SU-DHL-6 (cell line): Measurements from ENCODE around the gene PDZD2.

Experiments used
- H2AFZ ChIP-seq: fragments of 200-600 bp; sonication (generic); 2 replicates; pipeline ENCODE4 v1.6.1; 2014; ENCODE audit warnings: low read depth, mild to moderate bottlenecking, moderate library complexity, mixed read lengths, antibody characterized with exemption, low read length; ENCODE audit not compliant: severe bottlenecking
- H3F3A ChIP-seq: fragments of 200-600 bp; shearing (Covaris generic); 2 replicates; pipeline ENCODE4 v1.6.0; 2016; ENCODE audit warnings: antibody characterized with exemption, mild to moderate bottlenecking; ENCODE audit not compliant: insufficient read depth
- H3K27ac ChIP-seq: fragments of 200-600 bp; sonication (generic); 2 replicates; pipeline ENCODE4 v1.5.1; 2016; ENCODE audit warnings: low read depth, mild to moderate bottlenecking, low read length, moderate library complexity, mixed read lengths
- H3K27me3 ChIP-seq: fragments of 200-600 bp; sonication (generic), shearing (Covaris generic); 2 replicates; pipeline ENCODE4 v1.6.0; 2014; ENCODE audit warnings: mild to moderate bottlenecking, low read length
- H3K36me3 ChIP-seq: fragments of 200-600 bp; sonication (generic); 2 replicates; pipeline ENCODE4 v1.6.1; 2014; ENCODE audit warnings: mild to moderate bottlenecking, low read length, mixed read lengths
- H3K4me2 ChIP-seq: fragments of 300-600, 200-600 bp; shearing (Covaris generic), sonication (generic); 2 replicates; pipeline ENCODE4 v1.6.0; 2014; ENCODE audit warnings: low read length, low read depth, mild to moderate bottlenecking; ENCODE audit not compliant: poor library complexity, severe bottlenecking
- H3K4me3 ChIP-seq: fragments of 200-600 bp; sonication (generic); 2 replicates; pipeline ENCODE4 v1.5.1; 2014; ENCODE audit warnings: antibody characterized with exemption, low read length, mild to moderate bottlenecking, mixed read lengths; ENCODE audit not compliant: insufficient read depth, poor library complexity, severe bottlenecking
- H3K79me2 ChIP-seq: fragments of 200-600 bp; sonication (generic); 2 replicates; pipeline ENCODE4 v1.6.1; 2014; ENCODE audit warnings: mild to moderate bottlenecking, low read length, moderate library complexity; ENCODE audit not compliant: insufficient read depth
- H3K9ac ChIP-seq: fragments of 200-600 bp; sonication (generic); 2 replicates; pipeline ENCODE4 v1.7.0; 2014; ENCODE audit warnings: mild to moderate bottlenecking, low read length
- H3K9me2 ChIP-seq: fragments of 200-600 bp; sonication (generic); replicated peaks from 2 replicates; pipeline ENCODE4 v1.6.1; 2014; ENCODE audit warnings: low read length; ENCODE audit not compliant: insufficient read depth
- H3K9me3 ChIP-seq: fragments of 200-600 bp; sonication (generic); 2 replicates; pipeline ENCODE4 v1.6.1; 2014; ENCODE audit warnings: low read length, mixed read lengths; ENCODE audit not compliant: insufficient read depth
- H4K20me1 ChIP-seq: fragments of 200-600 bp; sonication (generic); 2 replicates; pipeline ENCODE4 v1.6.1; 2014; ENCODE audit warnings: low read depth, mild to moderate bottlenecking, antibody characterized with exemption, low read length, moderate library complexity, mixed read lengths
- CTCF ChIP-seq: fragments of 200-600 bp; sonication (generic); IDR thresholded peaks from one replicate; pipeline ENCODE4 v1.5.1; 2017; ENCODE audit warnings: antibody characterized with exemption, mild to moderate bottlenecking, low read length, moderate library complexity; ENCODE audit not compliant: insufficient read depth, poor library complexity, severe bottlenecking
- EZH2phosphoT487 ChIP-seq: fragments of 200-600 bp; sonication (generic), shearing (Covaris generic); conservative IDR thresholded peaks from 2 replicates; pipeline ENCODE4 v1.6.1; 2018; ENCODE audit warnings: mild to moderate bottlenecking, antibody characterized with exemption, low read length, moderate library complexity, mixed read lengths

The PDZD2 gene

DNA sequence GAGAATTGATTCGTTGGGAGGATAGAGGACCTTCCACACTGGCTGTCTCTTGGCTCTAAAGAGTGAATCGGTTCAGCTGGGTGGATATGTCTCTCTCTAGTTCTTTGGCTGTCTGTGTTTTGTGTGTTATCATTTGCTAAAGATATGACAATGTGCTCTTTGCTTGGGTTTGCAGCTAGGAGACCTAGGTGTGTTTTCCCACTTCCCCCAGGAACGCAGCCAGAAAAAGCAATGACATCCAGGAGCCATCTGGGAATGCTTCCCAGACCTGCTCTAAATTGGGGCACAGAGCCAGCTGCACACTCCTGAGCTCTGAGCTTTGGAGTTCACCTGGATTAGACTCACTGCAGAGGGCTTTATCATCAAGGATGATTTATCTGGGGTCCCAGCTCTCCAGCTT lies 12.8 kb upstream of the PDZD2 start:
- no peaks in the 10 kb centered on the region for H4K20me1 ChIP-seq
- no peak overlapping the region for H3K27ac ChIP-seq
- H3K4me3 ChIP-seq = no peak overlapping the region
- no peaks in the 10 kb centered on the region for H3K9me2 ChIP-seq
- H3K36me3 ChIP-seq = no peaks in the 10 kb centered on the region
- no peak for TF ChIP-seq CTCF
- no peak for TF ChIP-seq EZH2phosphoT487
- no peak overlapping the region for H2AFZ ChIP-seq
- no peaks in the 10 kb centered on the region for H3F3A ChIP-seq
- H3K9ac ChIP-seq = no peak overlapping the region
- H3K4me2 ChIP-seq = no peak overlapping the region
- no peaks in the 10 kb centered on the region for H3K27me3 ChIP-seq
- H3K79me2 ChIP-seq = no peaks in the 10 kb centered on the region
- H3K9me3 ChIP-seq = no peaks in the 10 kb centered on the region

DNA sequence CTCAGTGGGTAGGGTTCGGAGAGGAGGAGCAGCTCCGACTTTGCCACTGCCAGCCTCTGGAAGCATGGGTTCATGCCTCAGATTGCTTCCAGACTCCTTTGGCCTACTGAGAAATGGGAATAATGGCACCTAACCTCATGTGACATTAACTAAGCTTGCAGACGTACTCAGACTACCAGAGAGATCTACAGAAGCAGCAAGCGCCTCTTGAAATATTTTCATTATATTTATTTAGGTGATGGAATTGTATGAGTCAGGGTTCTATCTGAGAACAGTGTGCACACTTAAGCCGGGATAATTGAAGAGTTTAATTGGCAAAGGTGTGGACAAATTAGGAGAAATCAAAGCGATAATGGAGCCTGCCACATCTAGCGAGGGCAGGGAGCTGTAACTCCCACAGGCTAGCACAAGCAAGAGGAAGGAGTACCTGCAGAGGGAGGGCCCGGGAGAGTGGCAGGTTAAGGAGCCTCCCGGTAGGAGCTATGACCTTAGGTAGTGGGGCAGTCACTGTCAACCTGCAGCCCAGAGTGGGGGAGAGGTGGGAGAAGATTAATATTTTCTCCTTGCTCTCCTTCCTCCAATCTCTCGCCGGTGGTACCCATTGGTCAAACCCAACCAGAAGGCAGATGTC lies 12.2 kb upstream of the PDZD2 start:
- no peaks in the 10 kb centered on the region for H3K9me3 ChIP-seq
- H3K4me3 ChIP-seq = no peak overlapping the region
- H3K9ac ChIP-seq = no peak overlapping the region
- H3K79me2 ChIP-seq = no peaks in the 10 kb centered on the region
- no peak for TF ChIP-seq EZH2phosphoT487
- TF ChIP-seq CTCF = no peak
- H3F3A ChIP-seq = no peaks in the 10 kb centered on the region
- no peak overlapping the region for H3K4me2 ChIP-seq
- H3K9me2 ChIP-seq = no peaks in the 10 kb centered on the region
- H3K36me3 ChIP-seq = no peaks in the 10 kb centered on the region
- no peaks in the 10 kb centered on the region for H3K27me3 ChIP-seq
- H2AFZ ChIP-seq = no peak overlapping the region
- no peaks in the 10 kb centered on the region for H4K20me1 ChIP-seq
- no peak overlapping the region for H3K27ac ChIP-seq

GRCh38 chr5:31630931-31631330 lies 8.0 kb upstream of the PDZD2 start:
- H3K4me2 ChIP-seq = no peak overlapping the region
- H3K4me3 ChIP-seq = no peak overlapping the region
- no peaks in the 10 kb centered on the region for H3K9me3 ChIP-seq
- no peaks in the 10 kb centered on the region for H3K79me2 ChIP-seq
- H3K27me3 ChIP-seq = no peaks in the 10 kb centered on the region
- H3K27ac ChIP-seq = no peak overlapping the region
- TF ChIP-seq EZH2phosphoT487 (no peak), CTCF (no peak)
- H3K36me3 ChIP-seq = no peaks in the 10 kb centered on the region
- H2AFZ ChIP-seq = no peak overlapping the region
- no peaks in the 10 kb centered on the region for H4K20me1 ChIP-seq
- H3K9ac ChIP-seq = no peak overlapping the region
- H3F3A ChIP-seq = no peaks in the 10 kb centered on the region
- H3K9me2 ChIP-seq = no peaks in the 10 kb centered on the region
